GM12801 (cell line): ENCODE results near the gene RARG.

Source experiments
- CTCF ChIP-seq: IDR thresholded peaks from one replicate; pipeline ENCODE4 v1.5.1; 2011; ENCODE audit warnings: control low read depth; ENCODE audit not compliant: insufficient read length; ENCODE audit errors: extremely low read depth

The RARG gene

GRCh38 chr12:53187145-53187899 is 44.7 kb downstream of the RARG start:
- no peak for TF ChIP-seq CTCF

GRCh38 chr12:53186745-53187144 is 45.3 kb downstream of the RARG start:
- TF ChIP-seq CTCF: no peak

- no peak for TF ChIP-seq CTCF
Measured at GRCh38 chr12:53185582-53186153, 46.3 kb downstream of the RARG start.

GRCh38 chr12:53184828-53185227 is 47.2 kb downstream of the RARG start:
- no peak for TF ChIP-seq CTCF

- no peak for TF ChIP-seq CTCF
Measured at GRCh38 chr12:53182903-53183302, 49.1 kb downstream of the RARG start.

- no peak for TF ChIP-seq CTCF
Measured at GRCh38 chr12:53181935-53182334, 50.1 kb downstream of the RARG start.

GRCh38 chr12:53180931-53181645 is 50.9 kb downstream of the RARG start:
- no peak for TF ChIP-seq CTCF
